Common myeloid progenitor, CD34-positive (primary cell): ENCODE data around the gene SPATA31C1.

Experiments used
- CTCF ChIA-PET: fragments of 350-600 bp; sonication (Branson Sonifier 250); formaldehyde crosslinking; loops from one replicate; lab custom pipeline; 2021; ENCODE audit warnings: antibody characterized with exemption; lab: Charles Lee
- POLR2A ChIA-PET: fragments of 350-600 bp; sonication (Branson Sonifier 250); formaldehyde crosslinking; loops from one replicate; lab custom pipeline; 2021; ENCODE audit warnings: antibody characterized with exemption; lab: Charles Lee
- DNase-seq, 3 donors: peaks; one replicate each; pipeline versions ENCODE4 v3.0.0 to v3.0.0-alpha.2; 2013
- H3K27ac ChIP-seq, 2 experiments: 1 replicate in 1 of 2; 2 replicates in 1 of 2; pipeline ENCODE4 v1.7.0; 2013; ENCODE audit warnings: inconsistent platforms in 2 of 2, low read length in 2 of 2, mild to moderate bottlenecking in 2 of 2, low read depth in 1 of 2, moderate library complexity in 1 of 2; ENCODE audit not compliant: severe bottlenecking in 2 of 2, insufficient read depth in 1 of 2, poor library complexity in 1 of 2
- H3K27me3 ChIP-seq, 5 experiments: replicated peaks in 2 of 5; 1 replicate in 3 of 5; 2 replicates in 2 of 5; pipeline versions ENCODE4 v1.6.1 to v1.7.0; 2013; ENCODE audit warnings: low read length in 4 of 5, mild to moderate bottlenecking in 2 of 5, moderate library complexity in 2 of 5, inconsistent platforms in 1 of 5; ENCODE audit not compliant: insufficient read depth in 5 of 5, control insufficient read depth in 4 of 5
- H3K36me3 ChIP-seq, 4 experiments: 1 replicate in 2 of 4; 2 replicates in 2 of 4; pipeline versions ENCODE4 v1.6.1 to v1.7.0; 2013; ENCODE audit warnings: low read length in 3 of 4, control low read depth in 1 of 4, mild to moderate bottlenecking in 1 of 4; ENCODE audit not compliant: control insufficient read depth in 4 of 4, insufficient read depth in 4 of 4
- H3K4me1 ChIP-seq, 4 experiments: 1 replicate in 3 of 4; 2 replicates in 1 of 4; pipeline versions ENCODE4 v1.6.1 to v1.7.1; 2013; ENCODE audit warnings: low read length in 3 of 4, mild to moderate bottlenecking in 3 of 4, control low read depth in 1 of 4, inconsistent platforms in 1 of 4, moderate library complexity in 1 of 4; ENCODE audit not compliant: control insufficient read depth in 4 of 4, insufficient read depth in 4 of 4; ENCODE audit errors: control extremely low read depth in 1 of 4
- H3K4me3 ChIP-seq, 7 experiments: 1 replicate in 4 of 7; 2 replicates in 3 of 7; pipeline versions ENCODE4 v1.5.1 to v1.7.0; 2013; ENCODE audit warnings: mild to moderate bottlenecking in 7 of 7, low read length in 6 of 7, moderate library complexity in 6 of 7, inconsistent platforms in 2 of 7, low read depth in 2 of 7, control low read depth in 1 of 7; ENCODE audit not compliant: insufficient read depth in 4 of 7, control insufficient read depth in 1 of 7; ENCODE audit errors: extremely low read depth in 1 of 7
- H3K9me3 ChIP-seq, 5 experiments: 1 replicate in 4 of 5; 2 replicates in 1 of 5; pipeline versions ENCODE4 v1.6.1 to v1.7.1; 2013; ENCODE audit warnings: low read length in 4 of 5, mild to moderate bottlenecking in 2 of 5, inconsistent platforms in 1 of 5, low read depth in 1 of 5, moderate library complexity in 1 of 5; ENCODE audit not compliant: control insufficient read depth in 4 of 5, insufficient read depth in 2 of 5; ENCODE audit errors: control extremely low read depth in 1 of 5
- WGBS: methylation state at CpG from one replicate; pipeline ENCODE4 v1.1.5; 2013; ENCODE audit not compliant: insufficient coverage; 5-methylcytosine and 5-hydroxymethylcytosine counted together

Gene SPATA31C1

GRCh38 chr9:87874304-87874623 is 43.5 kb upstream of the SPATA31C1 start:
- 72% methylated on average over 7 of the region's 7 CpGs for WGBS
- Histone ChIP-seq H3K9me3 (peaks cover 0 to 3% (median 0%) of the 10 kb centered on the region in 5 experiments), H3K27ac (no peak overlapping the region), H3K4me1 (no peaks in the 10 kb centered on the region), H3K27me3 (no peaks in the 10 kb centered on the region), H3K4me3 (no peak overlapping the region), H3K36me3 (no peaks in the 10 kb centered on the region)
- ChIA-PET CTCF (no interaction called here), POLR2A (no interaction called here)
- DNase-seq = no peak

- ChIA-PET CTCF (no interaction called here), POLR2A (no interaction called here)
Measured at GRCh38 chr9:87875060-87875459, 42.7 kb upstream of the SPATA31C1 start.

GRCh38 chr9:87875831-87876545 is 41.8 kb upstream of the SPATA31C1 start:
- ChIA-PET POLR2A (no interaction called here), CTCF (no interaction called here)
- H3K4me1 ChIP-seq = no peaks in the 10 kb centered on the region
- no peak overlapping the region for H3K27ac ChIP-seq
- peaks cover 0 to 3% (median 0%) of the 10 kb centered on the region in 5 experiments for H3K9me3 ChIP-seq
- 95% methylated on average over 3 of the region's 5 CpGs for WGBS
- DNase-seq = no peak
- H3K27me3 ChIP-seq = no peaks in the 10 kb centered on the region
- no peak overlapping the region for H3K4me3 ChIP-seq
- H3K36me3 ChIP-seq = no peaks in the 10 kb centered on the region

More at GRCh38 chr9:87875060-87875459, 42.7 kb upstream of the SPATA31C1 start:
- no peak overlapping the region for H3K4me3 ChIP-seq
- no peak for DNase-seq
- H3K36me3 ChIP-seq = no peaks in the 10 kb centered on the region
- H3K4me1 ChIP-seq = no peaks in the 10 kb centered on the region
- no peak overlapping the region for H3K27ac ChIP-seq
- no peaks in the 10 kb centered on the region for H3K27me3 ChIP-seq
- peaks cover 0 to 3% (median 0%) of the 10 kb centered on the region in 5 experiments for H3K9me3 ChIP-seq

GRCh38 chr9:87876708-87877107 is 41.1 kb upstream of the SPATA31C1 start:
- Histone ChIP-seq H3K9me3 (peaks cover 0 to 3% (median 0%) of the 10 kb centered on the region in 5 experiments), H3K4me3 (no peak overlapping the region), H3K36me3 (no peaks in the 10 kb centered on the region), H3K27ac (no peak overlapping the region), H3K4me1 (no peaks in the 10 kb centered on the region), H3K27me3 (no peaks in the 10 kb centered on the region)
- ChIA-PET POLR2A (no interaction called here), CTCF (no interaction called here)
- no peak for DNase-seq
- 96% methylated on average over 5 of the region's 5 CpGs for WGBS

- Histone ChIP-seq H3K4me3 (no peak overlapping the region), H3K4me1 (no peaks in the 10 kb centered on the region), H3K27ac (no peak overlapping the region), H3K27me3 (no peaks in the 10 kb centered on the region), H3K9me3 (peaks cover 0 to 3% (median 0%) of the 10 kb centered on the region in 5 experiments), H3K36me3 (no peaks in the 10 kb centered on the region)
- ChIA-PET POLR2A (no interaction called here), CTCF (no interaction called here)
- no CpG with 5 or more reads among the region's 1 CpG for WGBS
- DNase-seq = peak in 2 of 3 donors; percentile 25 to 42
Measured at GRCh38 chr9:87878989-87879511, 38.7 kb upstream of the SPATA31C1 start.

- Histone ChIP-seq H3K27me3 (no peaks in the 10 kb centered on the region), H3K36me3 (no peaks in the 10 kb centered on the region), H3K4me1 (no peaks in the 10 kb centered on the region), H3K9me3 (peaks cover 0 to 3% (median 0%) of the 10 kb centered on the region in 5 experiments), H3K4me3 (no peak overlapping the region), H3K27ac (no peak overlapping the region)
- ChIA-PET CTCF (no interaction called here), POLR2A (no interaction called here)
- 99% methylated on average over 4 of the region's 8 CpGs for WGBS
- DNase-seq = no peak
Measured at GRCh38 chr9:87880116-87880515, 37.6 kb upstream of the SPATA31C1 start.

GRCh38 chr9:87880683-87881082 is 37.1 kb upstream of the SPATA31C1 start:
- Histone ChIP-seq H3K27me3 (no peaks in the 10 kb centered on the region), H3K4me3 (no peak overlapping the region), H3K4me1 (no peaks in the 10 kb centered on the region), H3K9me3 (peaks cover 0 to 3% (median 0%) of the 10 kb centered on the region in 5 experiments), H3K36me3 (no peaks in the 10 kb centered on the region), H3K27ac (no peak overlapping the region)
- CTCF ChIA-PET = no interaction called here
- POLR2A ChIA-PET = no interaction called here
- 98% methylated on average over 5 of the region's 6 CpGs for WGBS
- no peak for DNase-seq
